HCT116 (cell line): ENCODE results near the gene OBSCN. TPM values are rescaled to one million over a fixed set of nuclear protein-coding genes. Genes with fewer than 3 reads are reported as not detected.

Experiments used
- ATAC-seq: fragments of 200-7000 bp; cut with Tn5 transposase; 2 replicates; pipeline ENCODE4 v1.9.1; 2020; ENCODE audit warnings: mild to moderate bottlenecking, moderate library complexity
- BruUV-seq: library from RNA; stranded (reverse); fragments of 400-500 nt; replicated peaks from 2 replicates; lab custom pipeline; 2021; lab: Mats Ljungman, UMichigan
- CTCF ChIA-PET: fragments of 300-600 bp; sonication (Branson Sonifier 250); formaldehyde crosslinking; loops from one replicate; lab custom pipeline; 2021; ENCODE audit warnings: antibody characterized with exemption; lab: Charles Lee
- POLR2A ChIA-PET: fragments of 300-600, 350-600 bp; sonication (Branson Sonifier 250); formaldehyde crosslinking; loops from one replicate; lab custom pipeline; 2021; ENCODE audit warnings: antibody characterized with exemption; lab: Charles Lee
- RAD21 ChIA-PET, 2 experiments: fragments of 300-600 bp; sonication (Branson Sonifier 250); formaldehyde crosslinking; loops; one replicate each; lab custom pipeline; 2023; ENCODE audit warnings: low total read pairs in 2 of 2; ENCODE audit not compliant: uncharacterized antibody in 2 of 2, unreplicated experiment in 2 of 2, low non-redundant PET in 1 of 2; lab: Charles Lee
- DNase-seq: peaks from one replicate; pipeline ENCODE4 v3.0.0-alpha.2; 2010; ENCODE audit warnings: low read depth, low spot score
- H2AFZ ChIP-seq: fragments of 200-600 bp; shearing (Covaris generic), sonication (generic); 2 replicates; pipeline ENCODE4 v1.6.1; 2017; ENCODE audit warnings: low read depth, mixed run types, mixed read lengths, antibody characterized with exemption, low read length; ENCODE audit not compliant: poor library complexity, severe bottlenecking
- H3K27ac ChIP-seq: 2 replicates; pipeline ENCODE4 v1.5.1; 2012; ENCODE audit warnings: low read depth, low read length
- H3K27me3 ChIP-seq: fragments of 200-600 bp; sonication (generic); 2 replicates; pipeline ENCODE4 v1.6.1; 2016; ENCODE audit warnings: mixed run types, low read length, mixed read lengths; ENCODE audit not compliant: insufficient read depth
- H3K36me3 ChIP-seq, 2 experiments: fragments of 200-500 bp in 1 of 2; fragments of 200-600 bp in 1 of 2; sonication (Bioruptor generic) in 1 of 2; sonication (generic) in 1 of 2; 2 replicates each; pipeline versions ENCODE4 v1.5.1 to v1.6.1; 2014 to 2016; ENCODE audit warnings: low read length in 2 of 2, inconsistent platforms in 1 of 2, mixed read lengths in 1 of 2, mixed run types in 1 of 2; ENCODE audit not compliant: insufficient read depth in 2 of 2, control insufficient read depth in 1 of 2
- H3K4me1 ChIP-seq, 2 experiments: fragments of 200-600 bp in 1 of 2; sonication (generic) in 1 of 2; 2 replicates each; pipeline versions ENCODE4 v1.5.1 to v1.6.1; 2012 to 2017; ENCODE audit warnings: low read length in 2 of 2, inconsistent platforms in 1 of 2, mild to moderate bottlenecking in 1 of 2, mixed read lengths in 1 of 2, mixed run types in 1 of 2, moderate library complexity in 1 of 2; ENCODE audit not compliant: insufficient read depth in 2 of 2, control insufficient read depth in 1 of 2
- H3K4me2 ChIP-seq: fragments of 200-600 bp; sonication (generic); 2 replicates; pipeline ENCODE4 v1.6.1; 2017; ENCODE audit warnings: mixed run types, low read length, mixed read lengths
- H3K4me3 ChIP-seq, 2 experiments: fragments of 200-600 bp in 1 of 2; sonication (generic) in 1 of 2; replicated peaks in 1 of 2; 2 replicates each; pipeline ENCODE4 v1.5.1; 2011 to 2016; ENCODE audit warnings: low read length in 2 of 2, control low read depth in 1 of 2, low read depth in 1 of 2, mild to moderate bottlenecking in 1 of 2, mixed read lengths in 1 of 2, mixed run types in 1 of 2
- H3K79me2 ChIP-seq: fragments of 200-600 bp; sonication (generic); 2 replicates; pipeline ENCODE4 v1.6.1; 2017; ENCODE audit warnings: mild to moderate bottlenecking, mixed run types, low read length, moderate library complexity, mixed read lengths; ENCODE audit not compliant: insufficient read depth
- H3K9ac ChIP-seq: fragments of 200-600 bp; sonication (generic); 2 replicates; pipeline ENCODE4 v1.6.1; 2016; ENCODE audit warnings: low read length, mixed read lengths
- H3K9me2 ChIP-seq: fragments of 200-600 bp; sonication (generic), shearing (Covaris generic); 2 replicates; pipeline ENCODE4 v1.6.1; 2017; ENCODE audit warnings: mixed run types, mild to moderate bottlenecking, moderate library complexity; ENCODE audit not compliant: insufficient read depth
- H3K9me3 ChIP-seq, 2 experiments: fragments of 200-500 bp in 1 of 2; fragments of 200-600 bp in 1 of 2; sonication (Bioruptor generic) in 1 of 2; sonication (generic) in 1 of 2; 2 replicates each; pipeline ENCODE4 v1.6.1; 2014 to 2017; ENCODE audit warnings: low read length in 2 of 2, mixed read lengths in 2 of 2, inconsistent platforms in 1 of 2, low read depth in 1 of 2, mild to moderate bottlenecking in 1 of 2, mixed run types in 1 of 2, moderate library complexity in 1 of 2; ENCODE audit not compliant: control insufficient read depth in 1 of 2, insufficient read depth in 1 of 2
- H4K20me1 ChIP-seq: fragments of 200-600 bp; sonication (generic), shearing (Covaris generic); 2 replicates; pipeline ENCODE4 v1.6.1; 2017; ENCODE audit warnings: mixed run types, mild to moderate bottlenecking, moderate library complexity; ENCODE audit not compliant: insufficient read depth
- ELF1 ChIP-seq: IDR thresholded peaks from 2 replicates; pipeline ENCODE4 v1.6.1; 2012; ENCODE audit warnings: low read depth, borderline replicate concordance
- FOSL1 ChIP-seq: IDR thresholded peaks from 2 replicates; pipeline ENCODE4 v1.6.1; 2012; ENCODE audit warnings: low read depth
- POLR2A ChIP-seq: IDR thresholded peaks from 2 replicates; pipeline ENCODE4 v1.7.0; 2011; ENCODE audit warnings: borderline replicate concordance; ENCODE audit not compliant: insufficient read depth, insufficient read length; ENCODE audit errors: extremely low read depth
- REST ChIP-seq: IDR thresholded peaks from 2 replicates; pipeline ENCODE4 v1.6.1; 2012; ENCODE audit warnings: low read depth
- SIN3A ChIP-seq: IDR thresholded peaks from 2 replicates; pipeline ENCODE4 v1.6.1; 2012; ENCODE audit warnings: low read depth
- SP1 ChIP-seq: IDR thresholded peaks from 2 replicates; pipeline ENCODE4 v1.6.1; 2012; ENCODE audit warnings: low read depth
- TCF7L2 ChIP-seq: IDR thresholded peaks from 2 replicates; pipeline ENCODE4 v1.7.0; 2011; ENCODE audit warnings: borderline replicate concordance, inconsistent platforms; ENCODE audit not compliant: insufficient read depth, insufficient read length; ENCODE audit errors: extremely low read depth
- ZBTB33 ChIP-seq: IDR thresholded peaks from 2 replicates; pipeline ENCODE4 v1.6.1; 2011; ENCODE audit warnings: mild to moderate bottlenecking, low read length, moderate library complexity; ENCODE audit not compliant: insufficient replicate concordance; ENCODE audit errors: extremely low read depth
- ZNF274 ChIP-seq: fragments of 200-500 bp; sonication (Bioruptor generic); IDR thresholded peaks from 2 replicates; pipeline ENCODE4 v1.6.1; 2014; ENCODE audit warnings: mild to moderate bottlenecking, low read depth, low read length, inconsistent platforms
- intact Hi-C: fragments of 100-400 bp; cut with micrococcal nuclease; formaldehyde crosslinking; loops from 2 replicates; pipeline ENCODE4 v1.10.0; 2022
- total RNA-seq: library from RNA; stranded (reverse); gene quantifications from one replicate; pipeline ENCODE4 v1.2.1, GENCODE V29; 2021; ENCODE audit not compliant: unreplicated experiment

Gene OBSCN
- total RNA-seq, 1 experiment from 2014 or later, result 16.6 TPM

GRCh38 chr1:228423404-228424053, 215.7 kb downstream of the OBSCN start:
- H3K4me1 ChIP-seq, result peaks cover 0 to 6% of the 10 kb centered on the region in 2 experiments; a peak in 1 of 4 replicates
- no peaks in the 10 kb centered on the region for H3K27me3 ChIP-seq
- TF ChIP-seq ELF1 (no peak), TCF7L2 (no peak), POLR2A (no peak), REST (no peak), FOSL1 (no peak), SP1 (no peak), ZBTB33 (no peak), ZNF274 (no peak), SIN3A (no peak)
- no peaks in the 10 kb centered on the region for H3K9me2 ChIP-seq
- intact Hi-C loops, result no loop called here
- H3K79me2 ChIP-seq, result no peaks in the 10 kb centered on the region
- no peaks in the 10 kb centered on the region for H3K36me3 ChIP-seq
- H3K9me3 ChIP-seq, result no peaks in the 10 kb centered on the region
- ATAC-seq (no peak), DNase-seq (no peak)
- H4K20me1 ChIP-seq, result no peaks in the 10 kb centered on the region
- H3K4me2 ChIP-seq, result no peak overlapping the region
- H2AFZ ChIP-seq, result no peak overlapping the region
- no peak overlapping the region for H3K27ac ChIP-seq
- POLR2A ChIA-PET, result no interaction called here
- no peak overlapping the region for H3K9ac ChIP-seq
- CTCF ChIA-PET, result no interaction called here
- RAD21 ChIA-PET, result no interaction called here
- no TSS peak for BruUV-seq
- no peak overlapping the region for H3K4me3 ChIP-seq
